Osteocyte (in vitro differentiated cells): ENCODE measurements around the gene CTNNA1. TPM values are rescaled to one million over a fixed set of nuclear protein-coding genes. Genes with fewer than 3 reads are reported as not detected.

Source experiments
- DNase-seq: peaks from one replicate; pipeline ENCODE4 v3.0.0; 2021; ENCODE audit warnings: mixed read lengths; ENCODE audit not compliant: unreplicated experiment; ENCODE audit errors: extremely low spot score
- H3K27ac Mint-ChIP-seq: one replicate; pipeline ENCODE4 v1.8.0; 2021; ENCODE audit warnings: mild to moderate bottlenecking, mixed read lengths; ENCODE audit not compliant: unreplicated experiment
- H3K27me3 Mint-ChIP-seq: one replicate; pipeline ENCODE4 v1.8.0; 2021; ENCODE audit warnings: mixed read lengths; ENCODE audit not compliant: unreplicated experiment
- H3K36me3 Mint-ChIP-seq: one replicate; pipeline ENCODE4 v1.8.0; 2021; ENCODE audit warnings: mixed read lengths; ENCODE audit not compliant: unreplicated experiment
- H3K4me1 Mint-ChIP-seq: one replicate; pipeline ENCODE4 v1.8.0; 2021; ENCODE audit warnings: mixed read lengths; ENCODE audit not compliant: unreplicated experiment
- H3K4me3 Mint-ChIP-seq: one replicate; pipeline ENCODE4 v1.8.0; 2021; ENCODE audit warnings: mild to moderate bottlenecking, moderate library complexity, mixed read lengths; ENCODE audit not compliant: unreplicated experiment
- H3K9me3 Mint-ChIP-seq: one replicate; pipeline ENCODE4 v1.8.0; 2021; ENCODE audit warnings: mixed read lengths; ENCODE audit not compliant: unreplicated experiment
- CTCF ChIP-seq: fragments of 200-600 bp; sonication (generic); IDR thresholded peaks from 2 replicates; pipeline ENCODE4 v1.5.0; 2021; ENCODE audit warnings: antibody characterized with exemption, mild to moderate bottlenecking, moderate library complexity
- total RNA-seq: library from RNA; stranded (reverse); gene quantifications from 2 replicates; pipeline ENCODE4 v1.2.1, GENCODE V29; 2021

The CTNNA1 gene
- total RNA-seq, 1 donor from 2014 or later = 375 TPM

GRCh38 chr5:138719811-138720210 lies 33.4 kb upstream of the CTNNA1 start:
- no peaks in the 10 kb centered on the region for H3K36me3 Mint-ChIP-seq
- no peak overlapping the region for H3K27ac Mint-ChIP-seq
- peaks cover 14% of the 10 kb centered on the region for H3K4me1 Mint-ChIP-seq
- no peak overlapping the region for H3K4me3 Mint-ChIP-seq
- TF ChIP-seq CTCF = no peak
- DNase-seq = no peak
- H3K9me3 Mint-ChIP-seq = no peaks in the 10 kb centered on the region
- H3K27me3 Mint-ChIP-seq = peaks cover 10% of the 10 kb centered on the region

- H3K9me3 Mint-ChIP-seq = no peaks in the 10 kb centered on the region
- no peak overlapping the region for H3K27ac Mint-ChIP-seq
- DNase-seq = no peak
- H3K36me3 Mint-ChIP-seq = no peaks in the 10 kb centered on the region
- TF ChIP-seq CTCF = no peak
- H3K4me3 Mint-ChIP-seq = no peak overlapping the region
- peaks cover 5% of the 10 kb centered on the region for H3K27me3 Mint-ChIP-seq
- peaks cover 24% of the 10 kb centered on the region for H3K4me1 Mint-ChIP-seq
Measured at GRCh38 chr5:138720840-138721239, 32.4 kb upstream of the CTNNA1 start.

- Mint-ChIP-seq H3K4me3 (no peak overlapping the region), H3K9me3 (no peaks in the 10 kb centered on the region), H3K4me1 (peaks cover 23% of the 10 kb centered on the region), H3K36me3 (no peaks in the 10 kb centered on the region), H3K27me3 (peaks cover 5% of the 10 kb centered on the region), H3K27ac (no peak overlapping the region)
- no peak for DNase-seq
- no peak for TF ChIP-seq CTCF
Measured at GRCh38 chr5:138721979-138722378, 31.2 kb upstream of the CTNNA1 start.

- H3K27me3 Mint-ChIP-seq = peaks cover 2% of the 10 kb centered on the region
- H3K27ac Mint-ChIP-seq = no peak overlapping the region
- no peak for TF ChIP-seq CTCF
- no peaks in the 10 kb centered on the region for H3K9me3 Mint-ChIP-seq
- no peak overlapping the region for H3K4me3 Mint-ChIP-seq
- H3K36me3 Mint-ChIP-seq = no peaks in the 10 kb centered on the region
- peaks cover 20% of the 10 kb centered on the region for H3K4me1 Mint-ChIP-seq
- no peak for DNase-seq
Measured at GRCh38 chr5:138722544-138723177, 30.6 kb upstream of the CTNNA1 start.

- no peak overlapping the region for H3K27ac Mint-ChIP-seq
- no peaks in the 10 kb centered on the region for H3K36me3 Mint-ChIP-seq
- H3K27me3 Mint-ChIP-seq = peaks cover 2% of the 10 kb centered on the region
- DNase-seq = no peak
- H3K9me3 Mint-ChIP-seq = no peaks in the 10 kb centered on the region
- H3K4me3 Mint-ChIP-seq = no peak overlapping the region
- TF ChIP-seq CTCF = no peak
- H3K4me1 Mint-ChIP-seq = peaks cover 20% of the 10 kb centered on the region
Measured at GRCh38 chr5:138724470-138725146, 28.6 kb upstream of the CTNNA1 start.
